22Rv1 (cell line): ENCODE measurements around the gene TLCD3B.

Experiments used
- H3K27ac ChIP-seq: fragments of 450-650 bp; 2 replicates; pipeline ENCODE4 v1.5.1; 2017
- ZFX ChIP-seq: fragments of 450-650 bp; IDR thresholded peaks from 2 replicates; pipeline ENCODE4 v1.6.1; 2017; ENCODE audit warnings: antibody characterized with exemption, borderline replicate concordance
- TF ChIP-seq, protein P1 (sequence below): fragments of 450-650 bp; IDR thresholded peaks from 2 replicates; pipeline ENCODE4 v1.5.1; 2017; ENCODE audit warnings: mild to moderate bottlenecking

Gene TLCD3B

DNA sequence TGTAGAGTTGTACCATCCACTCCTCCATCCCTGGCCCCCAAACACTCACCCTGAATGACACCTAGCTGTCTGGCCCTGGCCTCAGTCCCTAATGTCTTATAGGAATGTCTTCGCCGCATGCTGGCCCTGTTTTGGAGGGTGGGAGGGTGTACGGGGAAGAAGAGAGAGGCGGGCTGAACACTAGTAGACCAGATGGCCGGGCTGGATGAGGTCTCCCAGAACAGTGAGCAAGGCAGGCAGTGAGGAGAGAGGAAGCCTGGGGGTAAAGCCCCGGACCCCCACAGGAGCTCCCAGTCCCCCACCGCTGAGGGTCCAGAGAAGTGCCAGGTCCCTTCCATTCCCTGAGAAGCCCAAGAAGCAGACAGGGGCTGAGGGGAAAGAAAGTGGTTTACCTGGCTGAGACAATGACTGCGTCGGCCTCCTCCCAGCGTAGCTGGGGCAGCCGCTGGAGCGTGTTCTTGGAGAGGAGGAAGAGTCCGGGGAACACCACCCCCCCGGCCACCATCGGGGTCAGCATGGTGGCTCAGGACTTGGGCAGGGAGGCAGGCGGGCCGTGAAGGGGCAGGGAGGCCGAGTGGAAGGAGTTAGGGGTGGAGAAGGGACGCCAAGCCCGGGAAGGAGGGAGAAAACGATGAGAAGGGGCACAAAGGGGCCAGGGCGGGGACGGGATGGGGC, 923 bp downstream of the TLCD3B start:
- H3K27ac ChIP-seq = no peak overlapping the region
- TF ChIP-seq ZFX = no peak

DNA sequence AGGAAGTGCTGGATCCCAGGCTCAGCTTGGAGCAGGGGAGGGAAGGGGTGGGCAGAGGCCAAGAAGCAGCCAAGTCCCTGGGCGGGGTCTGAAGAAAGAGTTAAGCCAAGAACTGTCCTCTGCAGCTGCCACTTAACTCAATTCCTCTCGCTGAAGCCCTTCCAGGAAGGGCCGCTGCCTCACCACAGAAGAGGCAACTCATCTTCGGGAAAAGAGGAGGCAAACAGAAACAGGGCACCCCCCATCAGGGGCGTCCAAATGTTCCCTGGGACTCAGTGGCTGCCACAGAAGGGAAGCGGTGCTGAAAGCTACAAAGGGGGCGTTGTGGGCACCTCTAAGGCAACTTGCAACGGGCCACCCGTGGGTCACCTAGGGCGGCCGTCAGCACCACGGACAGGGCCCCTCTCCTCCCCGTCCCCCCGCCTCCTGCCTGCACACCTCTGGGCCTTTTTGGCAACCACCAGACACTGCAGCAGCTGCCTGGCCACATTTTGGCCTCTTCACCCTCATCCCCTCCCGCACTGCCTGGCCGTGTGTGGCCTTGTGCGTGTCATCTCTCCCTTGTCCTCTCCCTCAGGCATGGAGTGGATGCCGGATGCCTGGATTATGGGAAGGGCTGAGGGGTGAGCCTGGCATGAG, 2.5 kb downstream of the TLCD3B start:
- no peak overlapping the region for H3K27ac ChIP-seq
- TF ChIP-seq, protein P1, sequence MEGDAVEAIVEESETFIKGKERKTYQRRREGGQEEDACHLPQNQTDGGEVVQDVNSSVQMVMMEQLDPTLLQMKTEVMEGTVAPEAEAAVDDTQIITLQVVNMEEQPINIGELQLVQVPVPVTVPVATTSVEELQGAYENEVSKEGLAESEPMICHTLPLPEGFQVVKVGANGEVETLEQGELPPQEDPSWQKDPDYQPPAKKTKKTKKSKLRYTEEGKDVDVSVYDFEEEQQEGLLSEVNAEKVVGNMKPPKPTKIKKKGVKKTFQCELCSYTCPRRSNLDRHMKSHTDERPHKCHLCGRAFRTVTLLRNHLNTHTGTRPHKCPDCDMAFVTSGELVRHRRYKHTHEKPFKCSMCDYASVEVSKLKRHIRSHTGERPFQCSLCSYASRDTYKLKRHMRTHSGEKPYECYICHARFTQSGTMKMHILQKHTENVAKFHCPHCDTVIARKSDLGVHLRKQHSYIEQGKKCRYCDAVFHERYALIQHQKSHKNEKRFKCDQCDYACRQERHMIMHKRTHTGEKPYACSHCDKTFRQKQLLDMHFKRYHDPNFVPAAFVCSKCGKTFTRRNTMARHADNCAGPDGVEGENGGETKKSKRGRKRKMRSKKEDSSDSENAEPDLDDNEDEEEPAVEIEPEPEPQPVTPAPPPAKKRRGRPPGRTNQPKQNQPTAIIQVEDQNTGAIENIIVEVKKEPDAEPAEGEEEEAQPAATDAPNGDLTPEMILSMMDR = no peak
- no peak for TF ChIP-seq ZFX

DNA sequence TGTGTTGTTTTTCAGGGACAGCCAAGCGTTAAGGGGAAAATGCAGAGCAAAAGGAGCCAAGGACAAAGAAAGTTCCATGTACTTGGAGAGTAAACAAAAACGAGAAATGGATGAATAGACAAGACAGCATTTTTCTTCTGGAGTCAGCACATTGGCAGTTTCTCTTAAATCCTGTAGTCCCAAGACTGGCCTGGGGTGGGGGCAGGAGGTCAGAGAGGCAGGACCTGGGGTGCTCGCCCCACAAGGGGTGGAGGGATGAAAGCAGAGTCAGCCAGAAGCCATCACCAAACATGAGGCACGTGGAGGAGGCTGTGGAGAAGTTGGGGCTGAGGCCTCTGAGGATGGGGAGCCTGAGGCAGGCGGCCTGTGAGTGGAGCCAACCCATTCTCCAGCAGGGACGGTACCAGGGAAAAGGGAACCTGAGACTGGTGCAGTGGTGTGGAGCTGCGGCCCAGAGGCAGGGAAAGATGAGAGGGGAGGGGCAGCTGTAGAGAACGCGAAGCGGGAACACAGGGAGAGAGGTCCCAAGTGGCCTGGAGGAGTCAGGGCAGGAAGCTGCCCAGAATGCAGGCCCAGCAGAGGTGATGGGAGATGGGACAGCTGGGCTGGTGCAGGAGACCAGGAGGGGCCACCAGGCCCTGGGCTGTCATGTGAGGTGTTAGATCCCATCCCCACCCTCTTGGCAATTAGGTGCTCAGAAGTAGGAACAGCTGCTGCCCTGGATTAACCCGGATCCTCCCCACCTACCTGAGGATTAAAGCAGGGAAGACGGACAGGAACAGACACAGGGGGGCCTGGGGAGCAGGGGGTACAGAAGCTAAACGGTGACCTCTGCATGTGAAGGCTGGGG, 3.3 kb downstream of the TLCD3B start:
- TF ChIP-seq ZFX = no peak
- TF ChIP-seq, protein P1 = no peak

DNA sequence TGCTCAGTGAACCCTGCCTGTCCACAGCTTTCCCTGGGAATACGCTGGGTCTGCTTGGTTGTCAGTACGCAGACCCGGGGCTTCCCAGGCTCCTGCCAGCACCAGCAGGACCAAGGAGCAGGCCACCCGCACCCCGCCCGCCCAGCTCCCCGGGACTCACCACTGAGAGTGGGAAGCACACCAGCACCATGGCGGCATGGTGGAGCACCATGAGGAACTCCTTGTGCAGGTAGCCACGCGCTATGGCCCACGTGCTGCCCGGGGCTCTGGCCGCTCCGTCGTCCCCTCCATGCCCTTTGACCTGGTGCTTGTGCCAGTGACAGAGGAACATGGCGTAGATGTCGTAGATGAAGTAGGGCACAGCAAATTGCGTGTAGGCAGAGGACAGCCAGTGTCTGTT, 4.6 kb downstream of the TLCD3B start:
- no peak overlapping the region for H3K27ac ChIP-seq
- TF ChIP-seq ZFX = no peak
- TF ChIP-seq, protein P1 = no peak

More for the DNA sequence above, 3.3 kb downstream of the TLCD3B start:
- no peak overlapping the region for H3K27ac ChIP-seq

DNA sequence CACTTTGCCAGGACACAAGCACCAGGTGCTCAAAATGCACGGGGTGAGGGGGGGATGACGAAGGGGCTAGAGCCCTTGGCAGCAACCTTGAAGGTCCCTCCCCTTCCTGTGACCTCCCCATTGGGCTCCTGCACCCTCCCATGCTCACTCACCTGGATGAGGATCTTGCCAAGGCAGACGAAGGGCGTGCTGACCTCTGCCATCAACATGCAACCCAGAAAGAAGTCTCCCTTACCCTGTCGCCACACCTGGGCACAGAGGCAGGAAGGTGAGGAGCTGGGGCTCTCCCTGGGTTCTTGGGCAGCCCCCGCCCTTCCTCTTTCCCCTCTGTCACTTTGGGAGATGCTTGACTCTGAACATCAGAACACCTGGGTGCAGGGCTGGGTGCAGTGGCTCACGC, 5.5 kb downstream of the TLCD3B start:
- no peak for TF ChIP-seq ZFX
- no peak overlapping the region for H3K27ac ChIP-seq

DNA sequence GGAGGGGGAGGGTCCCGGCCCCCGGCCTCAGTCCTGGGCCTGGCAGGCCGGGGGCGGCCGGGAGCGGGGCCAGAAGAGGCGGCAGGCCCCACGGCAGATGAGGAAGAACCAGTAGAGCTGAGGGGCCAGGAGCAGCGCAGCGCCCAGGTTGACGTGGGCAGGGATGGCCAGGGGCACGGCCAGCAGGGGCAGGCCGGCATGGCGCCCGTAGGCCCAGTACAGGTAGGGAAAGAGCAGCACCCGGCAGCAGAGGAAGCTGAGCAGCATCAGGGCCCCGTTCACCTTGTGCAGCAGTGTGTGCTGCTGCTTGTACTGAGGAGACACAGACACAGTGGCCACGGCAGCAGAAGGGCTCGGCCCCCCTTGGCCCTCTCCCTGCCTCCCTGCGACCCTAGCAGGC, 5.9 kb downstream of the TLCD3B start:
- no peak for TF ChIP-seq ZFX
- TF ChIP-seq, protein P1 = no peak
- H3K27ac ChIP-seq = no peak overlapping the region

DNA sequence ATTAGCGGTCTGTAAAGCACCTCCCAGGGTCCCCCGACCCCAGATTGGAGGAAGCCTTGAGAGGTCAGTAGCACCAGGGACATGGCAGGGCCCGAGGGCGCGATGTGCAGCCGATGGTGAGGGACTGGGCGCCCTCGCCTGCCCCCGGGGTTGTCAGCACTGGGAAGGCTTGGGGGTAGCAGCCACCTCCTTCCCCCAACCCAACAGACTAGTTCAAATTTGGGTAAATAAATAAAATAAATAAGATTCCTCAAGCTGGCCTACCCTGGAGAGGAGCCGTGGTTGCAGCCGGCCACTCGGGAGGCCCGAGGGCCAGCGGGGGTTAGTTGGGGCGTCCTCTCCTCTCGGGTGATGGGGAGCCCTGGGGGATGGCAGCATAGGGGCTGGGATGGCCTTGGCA, 6.6 kb downstream of the TLCD3B start:
- H3K27ac ChIP-seq = no peak overlapping the region
- TF ChIP-seq, protein P1 = no peak
- TF ChIP-seq ZFX = no peak

DNA sequence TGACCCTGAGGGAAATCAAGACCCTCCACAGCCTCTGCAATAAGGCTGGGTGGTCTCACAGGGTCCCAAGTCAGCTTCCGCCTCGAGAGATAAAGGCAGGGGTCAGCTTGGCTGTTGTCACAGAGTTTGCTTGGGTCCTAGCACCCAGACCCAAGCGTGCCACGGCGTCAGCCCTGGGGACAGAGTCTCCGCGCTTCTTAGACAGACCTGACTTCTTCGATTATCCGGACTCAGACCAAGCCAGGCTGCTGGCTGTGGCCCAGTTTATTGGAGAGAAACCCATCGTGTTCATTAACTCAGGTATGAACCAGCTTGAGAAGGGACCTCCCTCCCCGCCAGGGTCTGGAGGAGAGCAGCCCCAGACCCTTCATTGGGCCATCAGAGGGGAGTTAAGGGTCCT, 7.5 kb downstream of the TLCD3B start:
- TF ChIP-seq, protein P1 = no peak
- no peak for TF ChIP-seq ZFX

More for the DNA sequence above, 7.5 kb downstream of the TLCD3B start:
- H3K27ac ChIP-seq = no peak overlapping the region
